H1 (cell line): ENCODE measurements around the gene PTPRD. TPM values are rescaled to one million over a fixed set of nuclear protein-coding genes. Genes with fewer than 3 reads are reported as not detected.
A peak's percentile ranks its signal among the peaks of the same experiment; 100 is the strongest.

ENCODE experiments used
- CTCF ChIA-PET: fragments of 300-600 bp; sonication (Branson Sonifier 250); formaldehyde crosslinking; loops from one replicate; lab custom pipeline; 2021; ENCODE audit not compliant: partially characterized antibody; lab: Charles Lee
- POLR2A ChIA-PET: fragments of 300-600 bp; sonication (Branson Sonifier 250); formaldehyde crosslinking; loops from one replicate; lab custom pipeline; 2021; ENCODE audit warnings: inconsistent platforms; ENCODE audit not compliant: partially characterized antibody; lab: Charles Lee
- DNase-seq, 2 experiments: peaks; one replicate each; pipeline versions ENCODE4 v3.0.0 to v3.0.0-alpha.2; 2010 to 2022; ENCODE audit warnings: low spot score in 2 of 2, low read depth in 1 of 2, mixed read lengths in 1 of 2
- FAIRE-seq: peaks from 2 replicates; lab custom pipeline; 2011; peaks lifted over from hg19 to GRCh38; lab: Jason Lieb, UNC
- H2AFZ ChIP-seq: 2 replicates; pipeline ENCODE4 v1.8.1; 2012; ENCODE audit warnings: low read length, inconsistent platforms
- H2AK5ac ChIP-seq: 2 replicates; pipeline ENCODE4 v1.6.1; 2013; ENCODE audit warnings: low read depth, low read length
- H2BK120ac ChIP-seq: replicated peaks from 2 replicates; pipeline ENCODE3; 2013; ENCODE audit warnings: low read depth, low read length, inconsistent platforms
- H2BK12ac ChIP-seq: 2 replicates; pipeline ENCODE4 v1.6.1; 2013; ENCODE audit warnings: low read depth, low read length
- H2BK15ac ChIP-seq: 2 replicates; pipeline ENCODE4 v1.6.1; 2013; ENCODE audit warnings: low read length
- H2BK20ac ChIP-seq: 2 replicates; pipeline ENCODE4 v1.6.1; 2013; ENCODE audit warnings: low read length
- H2BK5ac ChIP-seq: 2 replicates; pipeline ENCODE4 v1.6.1; 2013; ENCODE audit warnings: low read depth, low read length
- H3K14ac ChIP-seq: 2 replicates; pipeline ENCODE4 v1.6.1; 2013; ENCODE audit warnings: inconsistent platforms; ENCODE audit not compliant: insufficient read length
- H3K18ac ChIP-seq: 2 replicates; pipeline ENCODE4 v1.6.1; 2013; ENCODE audit warnings: low read length; ENCODE audit errors: extremely low read depth
- H3K23ac ChIP-seq: 2 replicates; pipeline ENCODE4 v1.6.1; 2013; ENCODE audit warnings: inconsistent platforms; ENCODE audit not compliant: insufficient read length
- H3K23me2 ChIP-seq: 2 replicates; pipeline ENCODE4 v1.6.1; 2013; ENCODE audit warnings: low read depth, low read length
- H3K27ac ChIP-seq: 2 replicates; pipeline ENCODE4 v1.6.1; 2011; ENCODE audit warnings: low read depth, low read length, inconsistent platforms
- H3K27me3 ChIP-seq, 4 experiments: replicated peaks in 1 of 4; 1 replicate in 1 of 4; 2 replicates in 3 of 4; pipeline versions ENCODE4 v1.6.1 to v1.8.1; 2011 to 2013; ENCODE audit warnings: low read length in 3 of 4, mild to moderate bottlenecking in 3 of 4, inconsistent platforms in 2 of 4, mixed read lengths in 2 of 4, moderate library complexity in 1 of 4; ENCODE audit not compliant: control insufficient read depth in 3 of 4, insufficient read depth in 3 of 4; ENCODE audit errors: extremely low read depth in 1 of 4
- H3K36me3 ChIP-seq, 4 experiments: 2 replicates each; pipeline versions ENCODE4 v1.6.1 to v1.8.1; 2011 to 2013; ENCODE audit warnings: mild to moderate bottlenecking in 4 of 4, low read length in 3 of 4, moderate library complexity in 2 of 4, control low read depth in 1 of 4, inconsistent platforms in 1 of 4; ENCODE audit not compliant: insufficient read depth in 4 of 4, control insufficient read depth in 2 of 4
- H3K4ac ChIP-seq: replicated peaks from 2 replicates; pipeline ENCODE3; 2013; ENCODE audit warnings: low read length, low read depth, mixed read lengths, inconsistent platforms; ENCODE audit not compliant: insufficient read length
- H3K4me1 ChIP-seq, 4 experiments: replicated peaks in 1 of 4; 1 replicate in 1 of 4; 2 replicates in 3 of 4; pipeline versions ENCODE4 v1.6.1 to v1.8.1; 2011 to 2013; ENCODE audit warnings: low read length in 3 of 4, inconsistent platforms in 2 of 4, mixed read lengths in 1 of 4; ENCODE audit not compliant: insufficient read depth in 4 of 4, control insufficient read depth in 3 of 4
- H3K4me2 ChIP-seq, 2 experiments: 2 replicates each; pipeline versions ENCODE4 v1.6.1 to v1.8.1; 2011 to 2013; ENCODE audit warnings: low read depth in 2 of 2, low read length in 2 of 2, control low read depth in 1 of 2, inconsistent platforms in 1 of 2, mild to moderate bottlenecking in 1 of 2; ENCODE audit not compliant: insufficient read depth in 1 of 2
- H3K4me3 ChIP-seq, 4 experiments: fragments of 200-600, 300-600 bp in 1 of 4; sonication (generic), shearing (Covaris generic), sonication (Bioruptor Twin) in 1 of 4; 2 replicates each; pipeline versions ENCODE4 v1.5.1 to v1.8.1; 2011 to 2016; ENCODE audit warnings: low read length in 4 of 4, low read depth in 3 of 4, control low read depth in 2 of 4, inconsistent platforms in 2 of 4, mild to moderate bottlenecking in 2 of 4, mixed read lengths in 1 of 4, moderate library complexity in 1 of 4; ENCODE audit not compliant: insufficient read depth in 2 of 4; ENCODE audit errors: extremely low read depth in 1 of 4
- H3K56ac ChIP-seq: replicated peaks from 2 replicates; pipeline ENCODE3; 2013; ENCODE audit warnings: low read depth, mild to moderate bottlenecking, mixed read lengths, low read length, inconsistent platforms; ENCODE audit not compliant: insufficient read length
- H3K79me1 ChIP-seq: 2 replicates; pipeline ENCODE4 v1.6.1; 2013; ENCODE audit warnings: low read depth, low read length, control low read depth
- H3K79me2 ChIP-seq, 2 experiments: 2 replicates each; pipeline versions ENCODE4 v1.6.1 to v1.8.1; 2012 to 2013; ENCODE audit warnings: low read length in 2 of 2, mild to moderate bottlenecking in 2 of 2, inconsistent platforms in 1 of 2; ENCODE audit not compliant: insufficient read depth in 2 of 2, control insufficient read depth in 1 of 2
- H3K9ac ChIP-seq, 4 experiments: replicated peaks in 1 of 4; 1 replicate in 1 of 4; 2 replicates in 3 of 4; pipeline versions ENCODE4 v1.6.1 to v1.8.1; 2011 to 2013; ENCODE audit warnings: low read depth in 3 of 4, low read length in 3 of 4, control low read depth in 2 of 4, mild to moderate bottlenecking in 2 of 4, moderate library complexity in 2 of 4, inconsistent platforms in 1 of 4; ENCODE audit errors: extremely low read depth in 1 of 4
- H3K9me3 ChIP-seq, 2 experiments: 2 replicates each; pipeline versions ENCODE4 v1.6.1 to v1.8.1; 2012 to 2013; ENCODE audit warnings: mild to moderate bottlenecking in 2 of 2, moderate library complexity in 2 of 2, control low read depth in 1 of 2, inconsistent platforms in 1 of 2, low read depth in 1 of 2, low read length in 1 of 2, mixed read lengths in 1 of 2; ENCODE audit not compliant: insufficient read depth in 2 of 2
- H4K20me1 ChIP-seq, 2 experiments: replicated peaks in 1 of 2; 2 replicates each; pipeline versions ENCODE3 to v1.8.1; 2011 to 2013; ENCODE audit warnings: inconsistent platforms in 2 of 2, low read length in 2 of 2, mild to moderate bottlenecking in 1 of 2; ENCODE audit not compliant: insufficient read depth in 2 of 2, control insufficient read depth in 1 of 2
- H4K5ac ChIP-seq: 2 replicates; pipeline ENCODE4 v1.6.1; 2013; ENCODE audit warnings: low read length, low read depth, mixed read lengths, inconsistent platforms; ENCODE audit not compliant: insufficient read length
- H4K8ac ChIP-seq: 2 replicates; pipeline ENCODE4 v1.8.0; 2013; ENCODE audit warnings: mild to moderate bottlenecking, moderate library complexity, low read length, inconsistent platforms; ENCODE audit not compliant: insufficient read depth; ENCODE audit errors: extremely low read depth
- H4K91ac ChIP-seq: replicated peaks from 2 replicates; pipeline ENCODE3; 2013; ENCODE audit warnings: low read length, mixed read lengths, inconsistent platforms; ENCODE audit not compliant: insufficient read length
- NANOG ChIP-seq: IDR thresholded peaks from 2 replicates; pipeline ENCODE4 v1.6.1; 2011; ENCODE audit warnings: low read length, low read depth, mild to moderate bottlenecking, inconsistent platforms; ENCODE audit not compliant: insufficient read depth, poor library complexity, severe bottlenecking
- POLR2A ChIP-seq, 2 experiments: IDR thresholded peaks; 1 replicate in 1 of 2; 2 replicates in 1 of 2; pipeline ENCODE4 v1.6.1; 2011; ENCODE audit warnings: low read depth in 2 of 2, low read length in 2 of 2, mild to moderate bottlenecking in 2 of 2; ENCODE audit errors: control extremely low read depth in 1 of 2
- WGBS, 2 experiments: shearing (Covaris generic) in 1 of 2; methylation state at CpG; one replicate each; pipeline versions ENCODE4 v1.1.6 to v1.1.7; 2013 to 2015; ENCODE audit warnings: low lambda C conversion rate in 2 of 2, mixed read lengths in 2 of 2, inconsistent platforms in 1 of 2, low coverage in 1 of 2, missing lambda C conversion rate in 1 of 2; ENCODE audit not compliant: insufficient replicate concordance in 2 of 2, insufficient coverage in 1 of 2, insufficient read length in 1 of 2; ENCODE audit errors: extremely low coverage in 1 of 2, missing lambda C conversion rate in 1 of 2; 5-methylcytosine and 5-hydroxymethylcytosine counted together
- polyA plus RNA-seq, 7 experiments: library from polyadenylated mRNA; depleted of rRNA in 3 of 7; stranded (reverse) in 5 of 7; unstranded in 2 of 7; fragments of >200 nt in 5 of 7; fragments of 200-250 nt in 2 of 7; gene quantifications; 1 replicate in 5 of 7; 2 replicates in 1 of 7; 4 replicates in 1 of 7; pipeline versions ENCODE4 v1.2.1 to v1.2.3, GENCODE V29; 2011 to 2013; ENCODE audit warnings: missing spikeins in 2 of 7, mixed read lengths in 2 of 7
- total RNA-seq: library from RNA; stranded (reverse); fragmentation: NEBNext Ultra II Directional; extraction: Animal tissue kit (Norgen Biotek cat#: 25700); gene quantifications from 2 replicates; pipeline ENCODE4 v1.2.1, GENCODE V29; 2021

The PTPRD gene
- total and polyA plus RNA-seq, 2 of the 8 experiments (the other 6 are each of a cell fraction or from before 2014, with no cell fraction given) = 17.2 to 77.0 TPM

- H2AFZ ChIP-seq = peak overlapping the region; percentile 86; the same call in 1 of the 2 replicates
- no peak overlapping the region for H3K27ac ChIP-seq
- no peaks in the 10 kb centered on the region for H3K79me2 ChIP-seq
- H3K4ac ChIP-seq = no peak overlapping the region
- no peaks in the 10 kb centered on the region for H3K79me1 ChIP-seq
- H3K23me2 ChIP-seq = peaks cover 3% of the 10 kb centered on the region; the same call in 1 of the 2 replicates
- H2BK5ac ChIP-seq = no peak overlapping the region
- no peak overlapping the region for H4K91ac ChIP-seq
- no peak overlapping the region for H4K5ac ChIP-seq
- H4K8ac ChIP-seq = no peak overlapping the region; the same call in 1 of the 2 replicates
- no peak overlapping the region for H2AK5ac ChIP-seq
- no peak overlapping the region for H3K56ac ChIP-seq
- DNase-seq (no peak), FAIRE-seq (no peak)
- H2BK12ac ChIP-seq = no peak overlapping the region
- H3K9me3 ChIP-seq = no peaks in the 10 kb centered on the region
- TF ChIP-seq POLR2A (IDR thresholded peaks at IDR 0.05; ENCODE audit: control extremely low read depth in 1 of 2, low read depth in 2 of 2, low read length in 2 of 2) (no peak), NANOG (peak; percentile 62)
- ChIA-PET POLR2A (no interaction called here), CTCF (no interaction called here)
- no peaks in the 10 kb centered on the region for H3K27me3 ChIP-seq
- H3K4me2 ChIP-seq = no peak overlapping the region
- H3K36me3 ChIP-seq = no peaks in the 10 kb centered on the region
- H2BK120ac ChIP-seq = no peak overlapping the region
- H2BK15ac ChIP-seq = no peak overlapping the region
- no peak overlapping the region; a peak in 1 of 8 replicates for H3K4me3 ChIP-seq
- no peak overlapping the region for H3K18ac ChIP-seq
- H2BK20ac ChIP-seq = no peak overlapping the region
- 85% methylated on average over 4 of the region's 4 CpGs; no CpG with 5 or more reads in 1 of the 2 experiments for WGBS, 2 experiments
- peaks cover 0 to 9% (median 6%) of the 10 kb centered on the region in 4 experiments; a peak in 4 of 7 replicates for H3K4me1 ChIP-seq
- H4K20me1 ChIP-seq = no peaks in the 10 kb centered on the region
- no peak overlapping the region for H3K23ac ChIP-seq
- no peak overlapping the region for H3K14ac ChIP-seq
- no peak overlapping the region; a peak in 1 of 7 replicates for H3K9ac ChIP-seq
These were observed 478.5 kb downstream of the PTPRD start for GRCh38 chr9:10134266-10134665.
